HG02981 (cell line): ENCODE data around the gene GGA1.
A peak's percentile ranks its signal among the peaks of the same experiment; 100 is the strongest.
"Not testable (repeated sequence)": the region's sequence is repeated elsewhere in the genome, so short reads cannot be mapped to it uniquely, and the experiment has no call there.

Experiments
- ATAC-seq: cut with Tn5 transposase; IDR thresholded peaks from one replicate; pipeline ENCODE4 v1.9.1; 2021; ENCODE audit warnings: mild to moderate bottlenecking, moderate library complexity; ENCODE audit not compliant: unreplicated experiment

Gene GGA1

DNA sequence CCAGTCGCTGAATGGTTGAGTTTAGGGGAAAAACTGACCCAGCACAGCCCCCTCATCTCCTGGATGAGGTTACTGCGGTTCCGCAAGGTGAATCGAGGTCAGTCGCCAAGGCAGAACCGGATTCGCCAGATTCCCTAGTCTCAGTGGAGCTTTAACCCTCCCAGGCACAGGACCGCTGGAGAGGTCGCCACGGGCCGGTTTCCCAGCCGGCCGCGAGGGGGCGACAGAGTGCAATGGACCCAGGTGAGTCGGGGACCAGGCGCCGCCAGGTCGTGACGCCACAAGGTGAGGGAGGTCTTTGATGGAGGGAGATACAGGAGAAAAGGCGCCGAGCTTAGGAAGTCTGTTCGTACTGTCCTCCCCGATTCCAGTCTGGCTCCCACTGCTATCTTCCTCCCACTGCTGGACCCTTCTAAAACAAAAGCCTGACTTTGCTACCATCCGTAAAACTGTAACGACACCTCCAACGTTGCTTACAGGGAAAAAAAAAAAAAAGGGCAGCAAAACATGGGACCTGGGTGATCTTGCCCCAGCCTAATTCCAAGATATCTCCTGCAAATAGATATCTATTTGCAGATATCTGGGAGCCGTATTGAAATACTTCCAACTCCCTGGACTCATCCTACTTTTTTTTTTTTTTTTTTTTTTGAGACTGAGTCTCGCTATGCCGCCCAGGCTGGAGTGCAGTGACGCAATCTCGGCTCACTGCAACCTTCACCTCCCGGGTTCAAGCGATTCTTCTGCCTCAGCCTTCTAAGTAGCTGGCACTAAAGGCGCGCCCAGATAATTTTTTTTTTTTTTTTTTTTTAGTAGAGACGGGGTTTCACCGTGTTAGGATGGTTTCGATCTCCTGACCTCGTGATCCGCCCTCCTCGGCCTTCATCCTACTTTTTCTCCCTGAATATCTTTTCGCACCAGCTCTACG is 1.4 kb upstream of the GGA1 start:
- ATAC-seq, result no peak

DNA sequence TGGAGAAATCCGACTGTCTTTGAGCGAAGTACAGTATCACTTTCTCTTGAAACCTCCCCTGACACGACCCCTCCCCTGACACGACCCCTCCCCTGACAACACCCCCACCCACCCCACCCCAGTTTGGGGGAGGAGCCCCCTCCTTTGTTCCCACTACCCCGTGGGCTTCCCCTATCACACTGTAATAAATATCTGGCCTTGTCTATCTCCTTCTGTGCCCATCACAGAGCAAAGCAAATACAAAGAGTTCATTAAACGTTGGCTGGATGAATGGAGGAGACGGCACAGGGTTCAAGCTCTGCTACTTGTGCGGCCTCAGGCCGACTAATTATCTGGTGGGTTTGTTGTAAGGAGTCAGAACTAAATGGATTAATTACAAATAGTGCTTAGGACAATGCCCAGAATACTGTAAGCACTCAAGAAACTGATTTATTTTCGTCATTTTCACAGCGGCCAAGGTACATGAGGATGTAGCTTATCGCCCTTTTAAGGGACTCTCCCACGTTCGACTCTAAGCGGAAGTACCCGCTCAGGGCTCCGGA is 628 bp upstream of the GGA1 start:
- ATAC-seq, result peak; percentile 2

GRCh38 chr22:37609240-37610152 is 862 bp downstream of the GGA1 start:
- no peak for ATAC-seq

DNA sequence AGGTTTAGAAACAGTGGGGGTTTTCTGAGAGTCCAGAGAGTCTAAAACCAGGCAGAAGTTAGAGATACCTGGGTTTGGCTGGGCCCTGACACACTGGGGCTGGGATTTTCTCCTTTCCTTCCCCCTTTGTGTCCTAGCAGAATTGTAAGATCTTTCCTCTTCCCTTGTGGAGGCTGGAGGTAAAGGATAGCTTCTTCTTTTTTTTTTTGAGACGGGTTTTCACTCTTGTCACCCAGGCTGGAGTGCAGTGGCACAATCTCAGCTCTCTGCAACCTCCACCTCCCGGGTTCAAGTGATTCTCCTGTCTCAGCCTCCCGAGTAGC is 1.5 kb downstream of the GGA1 start:
- not testable (repeated sequence) for ATAC-seq

- no peak for ATAC-seq
Observed at GRCh38 chr22:37610480-37611129, 2.0 kb downstream of the GGA1 start.

DNA sequence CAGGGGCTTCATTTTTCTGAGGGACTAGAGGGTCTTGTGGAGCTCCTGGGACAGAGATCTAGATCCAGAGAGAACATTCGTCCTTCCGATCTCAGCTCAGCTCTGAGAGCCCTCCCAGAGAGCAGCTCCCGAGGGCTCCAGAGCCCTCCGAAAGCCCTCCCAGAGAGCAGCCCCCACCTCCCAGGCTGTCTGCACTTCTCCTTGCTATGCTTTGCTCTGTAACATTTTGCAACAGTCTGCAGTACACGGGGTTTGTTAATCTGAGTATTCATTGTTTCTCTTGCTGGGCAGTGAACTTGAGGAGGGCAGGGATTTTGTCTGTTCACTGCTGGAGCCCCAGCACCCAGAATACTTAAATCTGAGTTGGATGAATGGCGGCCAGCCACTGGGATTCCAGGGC is 2.6 kb downstream of the GGA1 start:
- no peak for ATAC-seq

DNA sequence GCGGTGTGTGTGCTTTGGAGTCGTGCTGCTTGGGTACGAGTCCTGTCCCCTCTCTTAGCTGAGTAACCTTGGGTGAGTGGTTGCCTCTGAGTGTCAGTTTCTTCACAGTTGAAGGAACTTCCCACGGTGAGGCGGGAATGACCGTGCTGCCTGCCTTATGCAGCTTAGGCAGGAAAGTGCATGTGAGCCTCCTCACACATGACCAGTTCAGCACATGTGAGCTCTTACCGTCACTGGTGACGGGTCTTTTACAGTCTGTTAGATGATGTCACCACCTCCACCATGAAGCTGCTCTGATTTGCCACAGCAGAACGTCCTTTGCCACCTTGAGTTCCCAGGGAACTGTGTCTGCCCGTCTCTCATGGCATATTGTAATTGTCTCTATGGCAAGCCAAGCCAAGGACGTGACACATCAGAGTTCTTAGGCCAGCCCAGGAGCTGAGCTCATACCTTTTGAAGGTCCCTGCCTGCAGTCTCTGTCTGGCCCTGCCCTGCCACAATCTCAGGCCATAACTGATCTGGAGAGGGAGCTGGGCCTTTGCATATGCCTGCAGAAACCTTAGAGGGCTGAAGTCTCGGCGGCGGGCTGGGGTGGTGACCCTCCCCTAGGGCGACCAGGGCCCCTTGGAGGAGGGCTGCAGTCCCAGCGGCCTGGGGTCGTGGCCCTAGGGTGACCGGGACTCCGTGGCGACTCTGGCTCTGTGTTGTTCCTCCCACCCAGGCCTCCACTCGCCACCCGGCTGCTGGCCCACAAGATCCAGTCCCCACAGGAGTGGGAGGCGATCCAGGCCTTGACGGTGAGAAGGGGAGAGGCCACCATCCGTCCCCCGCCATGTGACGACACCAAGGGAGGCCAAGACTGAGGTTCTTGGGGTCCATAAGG is 7.8 kb downstream of the GGA1 start:
- ATAC-seq, result no peak

GRCh38 chr22:37617431-37617830 is 8.8 kb downstream of the GGA1 start:
- no peak for ATAC-seq

GRCh38 chr22:37618072-37618656 is 9.5 kb downstream of the GGA1 start:
- ATAC-seq, result no peak

DNA sequence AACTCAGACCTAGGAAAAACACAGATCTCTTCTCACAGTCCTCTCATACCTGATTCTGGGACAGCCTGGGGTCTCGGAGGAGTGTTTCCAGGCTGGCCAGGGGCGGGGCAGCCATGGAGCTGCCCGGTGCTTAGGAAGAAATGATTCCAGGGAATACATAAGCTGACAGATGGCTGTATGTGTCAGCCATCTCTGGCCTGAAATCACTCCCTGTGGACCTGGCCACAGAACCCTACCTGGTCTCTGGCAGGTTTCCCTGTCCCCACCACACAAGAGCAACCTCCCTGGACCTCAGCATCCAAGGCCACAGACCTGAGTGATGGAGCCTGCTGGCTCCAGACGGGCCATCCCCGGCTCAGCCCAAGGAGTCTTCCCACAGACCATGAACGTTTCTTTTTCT is 10.0 kb downstream of the GGA1 start:
- no peak for ATAC-seq

GRCh38 chr22:37619991-37620390 is 11.4 kb downstream of the GGA1 start:
- no peak for ATAC-seq

DNA sequence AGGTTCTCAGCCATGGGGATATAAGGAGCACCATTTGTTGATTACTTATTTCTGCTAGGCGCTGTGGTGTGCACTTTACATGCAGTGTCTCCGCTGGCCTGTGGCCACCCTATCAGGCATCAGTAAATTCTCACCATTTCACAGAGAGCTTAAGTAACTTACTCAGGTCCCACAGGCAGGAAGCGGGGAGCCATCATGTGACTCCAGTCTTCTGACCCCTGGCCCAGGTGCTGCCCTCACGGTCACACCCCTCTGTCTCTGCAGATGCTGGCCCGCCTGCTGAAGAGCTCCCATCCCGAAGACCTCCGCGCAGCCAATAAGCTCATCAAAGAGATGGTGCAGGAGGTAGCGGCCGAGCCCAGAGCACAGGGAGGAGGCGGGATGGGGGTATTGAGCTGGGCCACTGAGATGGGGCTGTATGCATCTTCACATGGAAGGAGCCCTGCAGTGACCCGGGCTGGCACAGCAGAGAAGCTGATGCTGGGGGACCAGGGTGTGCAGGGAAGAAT is 12.8 kb downstream of the GGA1 start:
- no peak for ATAC-seq

GRCh38 chr22:37623075-37624016 is 14.7 kb downstream of the GGA1 start:
- ATAC-seq, result no peak

DNA sequence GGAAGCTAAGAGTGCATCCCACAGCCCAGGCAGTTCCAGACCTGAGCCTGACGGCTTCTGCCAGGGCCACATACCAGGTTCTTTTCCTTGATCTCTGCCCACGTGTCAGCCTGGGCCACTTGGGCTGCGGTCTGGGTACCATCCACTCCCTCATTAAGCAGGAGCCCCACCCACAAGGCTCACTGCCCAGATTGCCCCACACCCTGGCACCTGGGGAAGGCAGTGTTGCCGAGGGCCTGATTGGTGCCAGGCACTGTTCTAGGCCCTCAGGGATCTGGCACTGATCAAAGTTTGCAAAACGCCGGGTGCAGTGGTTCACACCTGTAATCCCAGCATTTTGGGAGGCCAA is 15.4 kb downstream of the GGA1 start:
- no peak for ATAC-seq

DNA sequence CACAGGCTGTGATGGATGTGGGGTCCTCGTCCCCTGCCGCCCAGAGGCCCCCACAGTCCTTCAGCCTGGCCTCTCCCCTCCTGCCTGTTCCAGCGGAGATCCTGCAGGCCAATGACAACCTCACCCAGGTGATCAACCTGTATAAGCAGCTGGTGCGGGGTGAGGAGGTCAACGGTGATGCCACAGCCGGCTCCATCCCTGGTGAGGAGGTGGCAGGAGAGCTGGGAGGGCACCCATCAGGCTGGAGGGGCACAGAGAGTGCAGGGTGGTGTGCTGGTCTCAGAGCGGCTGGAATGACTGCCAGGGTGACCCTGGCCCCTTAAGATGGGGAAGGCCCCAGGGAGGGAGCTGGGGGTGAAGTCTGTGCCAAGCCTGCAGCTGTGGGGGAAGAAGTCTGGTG is 16.2 kb downstream of the GGA1 start:
- ATAC-seq, result no peak

- ATAC-seq, result no peak
Observed at GRCh38 chr22:37625737-37626136, 17.1 kb downstream of the GGA1 start.

DNA sequence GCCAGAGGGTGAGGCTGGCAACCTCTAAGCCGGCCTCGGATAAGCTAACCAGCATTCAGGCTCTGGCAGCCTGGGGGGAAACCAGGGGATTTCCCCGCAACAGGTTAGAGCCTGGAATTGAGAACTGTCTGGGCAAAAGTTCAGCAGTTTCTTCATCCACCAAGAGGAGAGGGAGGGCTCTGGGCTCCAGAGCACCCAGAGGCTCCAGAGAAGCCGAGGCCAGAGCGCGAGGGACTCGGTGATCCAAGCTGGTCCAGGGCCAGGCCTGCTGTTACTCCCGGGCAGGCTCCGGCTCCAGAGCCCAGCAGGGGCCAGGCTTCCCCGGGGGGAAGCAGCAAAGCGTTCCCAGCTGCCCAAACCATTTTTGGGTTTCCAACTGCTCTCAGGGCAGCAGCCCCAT is 17.5 kb downstream of the GGA1 start:
- no peak for ATAC-seq

- no peak for ATAC-seq
Observed at GRCh38 chr22:37626556-37627075, 18.0 kb downstream of the GGA1 start.
